ENCODE measurements around the gene TIAL1. TPM values are rescaled to one million over a fixed set of nuclear protein-coding genes. Genes with fewer than 3 reads are reported as not detected.

TIAL1 gene, protein sequence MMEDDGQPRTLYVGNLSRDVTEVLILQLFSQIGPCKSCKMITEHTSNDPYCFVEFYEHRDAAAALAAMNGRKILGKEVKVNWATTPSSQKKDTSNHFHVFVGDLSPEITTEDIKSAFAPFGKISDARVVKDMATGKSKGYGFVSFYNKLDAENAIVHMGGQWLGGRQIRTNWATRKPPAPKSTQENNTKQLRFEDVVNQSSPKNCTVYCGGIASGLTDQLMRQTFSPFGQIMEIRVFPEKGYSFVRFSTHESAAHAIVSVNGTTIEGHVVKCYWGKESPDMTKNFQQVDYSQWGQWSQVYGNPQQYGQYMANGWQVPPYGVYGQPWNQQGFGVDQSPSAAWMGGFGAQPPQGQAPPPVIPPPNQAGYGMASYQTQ
- total RNA-seq (150 and 154 TPM in 2 replicates), polyA plus RNA-seq (45.4 and 57.7 TPM in 2 replicates), polyA minus RNA-seq (63.3 and 70.9 TPM in 2 replicates), Bru-seq, nascent RNA (percentile 97 among the genes with signal in this experiment), BruChase-seq, experiment 1, labeled RNA remaining after a 6-hour chase (percentile 97 among the genes with signal in this experiment), BruChase-seq, experiment 2, labeled RNA remaining after a 2-hour chase (percentile 98 among the genes with signal in this experiment)
- 49.7 and 56.0 TPM in 2 replicates for polyA plus RNA-seq (2011; cell fraction: cytosol; rRNA removed)
- 316 and 423 TPM in 2 replicates for polyA plus RNA-seq (2011; cell fraction: nucleus; rRNA removed)
- 110 and 129 TPM in 2 replicates for polyA plus RNA-seq (2012)
- polyA minus RNA-seq (2011; cell fraction: cytosol; rRNA and poly(A)+ RNA removed), result 42.9 TPM
- polyA minus RNA-seq (2011; cell fraction: nucleus; rRNA and poly(A)+ RNA removed), result 70.5 and 125 TPM in 2 replicates
- long read RNA-seq, full-length matches to known transcripts, result 35 of 64 reads
- long read RNA-seq, partial matches to known transcripts, result 13 of 64 reads
- long read RNA-seq, other reads (novel, unspliced or antisense), result 16 of 64 reads

- ChIA-PET CTCF (interaction anchor here (0.9 to 2.0 kb wide), 6 partner anchors 11 to 876 kb away, joined by 3 to 6 read pairs (median 3); partner anchors contain the start of gene MCMBP), POLR2A (interaction anchor here (0.7 to 1.1 kb wide), 3 partner anchors 54 to 275 kb away, joined by 5 to 6 read pairs (median 5); partner anchors contain the start of genes BAG3, INPP5F and MCMBP)
- Histone ChIP-seq H4K20me1 (replicated peaks; ENCODE audit: control insufficient read depth, extremely low read depth, insufficient read depth, low read length) (peaks cover 12% of the 10 kb centered on the region), H3K9me1 (replicated peaks; ENCODE audit: control insufficient read depth, extremely low read depth, insufficient read depth, low read length) (no peaks in the 10 kb centered on the region), H3K36me3 (ENCODE audit: control insufficient read depth in 2 of 2, extremely low read depth in 1 of 2, insufficient read depth in 2 of 2, low read length in 2 of 2) (peaks cover 0 to 5% of the 10 kb centered on the region in 2 experiments), H3K4me2 (ENCODE audit: insufficient read depth, low read length) (peak within 1 kb of the TSS; percentile 100), H3K4me3 (replicated peaks in 1 of 3; ENCODE audit: insufficient read depth in 1 of 3, low read depth in 1 of 3, low read length in 3 of 3) (peak within 1 kb of the TSS; percentile 85 to 97 (median 97)), H3K4me1 (ENCODE audit: control insufficient read depth, extremely low read depth, insufficient read depth, low read length) (peaks cover 41% of the 10 kb centered on the region), H3K27ac (ENCODE audit: insufficient read depth, low read depth, low read length) (peak within 1 kb of the TSS; percentile 95), H3K27me3 (ENCODE audit: control insufficient read depth in 2 of 2, insufficient read depth in 2 of 2, low read length in 2 of 2) (no peaks in the 10 kb centered on the region), H3K9me3 (replicated peaks; ENCODE audit: control insufficient read depth, insufficient read depth, low read length) (no peaks in the 10 kb centered on the region), H3K79me2 (ENCODE audit: control insufficient read depth, insufficient read depth, low read length) (peaks cover 45% of the 10 kb centered on the region), H3K9ac (replicated peaks; ENCODE audit: extremely low read depth, insufficient read depth, low read length) (peak within 1 kb of the TSS; percentile 97), H2AFZ (ENCODE audit: low read depth, low read length) (peak within 1 kb of the TSS; percentile 89)
- no peak for TF ChIP-seq CTCF (IDR thresholded peaks at IDR 0.05; ENCODE audit: extremely low read depth in 1 of 2, insufficient read depth in 1 of 2, low read depth in 1 of 2, low read length in 2 of 2)
- TF ChIP-seq JUN (IDR thresholded peaks at IDR 0.05; ENCODE audit: borderline replicate concordance, insufficient read depth, insufficient read length, low read depth), result no peak
- peak; percentile 91 for TF ChIP-seq POLR2AphosphoS5 (IDR thresholded peaks at IDR 0.05; ENCODE audit: insufficient read depth, low read depth, low read length)
- TF ChIP-seq MYC (IDR thresholded peaks at IDR 0.05; ENCODE audit: low read depth, low read length), result peak; percentile 43
- TF ChIP-seq POLR2A (IDR thresholded peaks at IDR 0.05; ENCODE audit: low read depth, low read length), result peak; percentile 96
- TF ChIP-seq MAX (IDR thresholded peaks at IDR 0.05; ENCODE audit: insufficient read depth, insufficient read length), result peak; percentile 95
- TF ChIP-seq GATA2 (IDR thresholded peaks at IDR 0.05; ENCODE audit: insufficient read depth, insufficient read length, low read depth, low read length), result no peak
- no peak for TF ChIP-seq FOS (IDR thresholded peaks at IDR 0.05; ENCODE audit: borderline replicate concordance, insufficient read depth, low read length)
- dilution Hi-C loops (cut with MboI; ENCODE audit: extremely low pct_ligation_motif_present, low sequenced_read_pairs) (no loop called here), intact Hi-C loops (cut with micrococcal nuclease) (loop anchor here (1.0 to 5.0 kb wide), 6 partner anchors 55 to 429 kb away; partner anchors contain the start of genes BAG3, INPP5F and SFXN4)
- FAIRE-seq (peak; percentile 97), DNase-seq (ENCODE audit: low read depth, low spot score) (peak; percentile 100)
- BruUV-seq (replicated peaks), result no TSS peak
These were observed at the start of gene TIAL1 for GRCh38 chr10:119596537-119597404. TSS of gene TIAL1 (minus strand) at chr10:119596964. CDS start at chr10:119596465, 499 bp downstream.

Data from endothelial cell of umbilical vein (primary cell).